Measurements from ENCODE around the gene CCDC122.
"Not testable (repeated sequence)": the region's sequence is repeated elsewhere in the genome, so short reads cannot be mapped to it uniquely, and the experiment has no call there.

CCDC122 gene

DNA sequence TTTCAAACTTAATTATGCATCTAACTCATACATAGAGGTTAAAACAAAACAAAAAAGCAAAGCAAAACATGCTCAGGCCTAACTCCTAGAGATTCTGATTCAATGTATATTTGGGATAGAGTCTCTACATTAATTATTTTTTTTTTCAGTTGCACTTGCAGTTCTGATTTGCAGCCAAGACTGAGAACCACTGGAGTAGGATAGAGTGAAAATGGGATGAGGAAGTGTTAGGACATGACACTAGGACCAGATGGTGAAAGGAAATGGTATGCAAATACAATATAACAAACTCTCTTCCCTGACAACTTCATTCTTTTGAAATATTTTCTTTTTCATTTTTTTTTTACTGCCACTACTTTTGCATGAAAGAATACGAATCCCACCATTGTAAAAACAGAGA is 1.8 kb downstream of the CCDC122 start:
- DNase-seq (ENCODE audit: extremely low read depth in 1 of 2, low read depth in 1 of 2), result no peak

DNA sequence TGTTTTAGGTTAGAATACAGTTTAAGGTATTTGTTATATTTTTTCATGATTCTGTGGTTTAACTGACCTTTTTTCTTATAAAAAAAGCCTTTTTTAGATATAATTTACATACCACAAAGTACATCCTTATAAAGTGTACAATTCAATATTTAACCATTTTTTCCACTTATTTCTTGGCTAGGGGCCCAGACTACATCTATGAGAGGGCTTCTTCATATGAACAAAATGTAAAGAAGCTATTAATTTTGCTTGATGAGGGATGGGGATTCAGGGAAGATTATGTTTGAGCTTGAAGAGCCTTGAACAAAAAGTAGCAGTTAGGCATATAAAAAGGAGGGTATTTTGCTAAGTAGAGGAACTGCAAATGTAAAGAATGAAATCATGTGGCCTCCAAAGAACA is 2.2 kb downstream of the CCDC122 start:
- no peak for DNase-seq (ENCODE audit: extremely low read depth in 1 of 2, low read depth in 1 of 2)

DNA sequence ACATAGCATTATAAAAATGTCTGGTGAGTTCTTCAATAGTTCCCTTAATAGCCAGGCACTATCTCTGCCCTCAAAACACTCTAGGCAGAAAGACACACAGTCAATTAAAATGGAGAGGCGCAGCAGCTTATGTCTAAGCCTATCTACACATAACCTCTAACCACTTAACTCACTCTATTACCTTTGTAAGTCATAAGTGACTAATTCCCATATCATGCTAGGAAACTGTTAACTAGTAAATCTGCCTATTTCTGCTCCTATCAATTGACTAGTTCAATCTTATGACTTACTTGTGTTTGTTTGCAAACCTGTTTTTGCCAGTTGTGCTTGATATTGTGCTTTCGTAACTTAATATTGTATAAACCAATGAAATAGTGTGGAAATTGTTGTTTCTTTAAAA is 3.2 kb downstream of the CCDC122 start:
- no peak for DNase-seq (ENCODE audit: extremely low read depth in 1 of 2, low read depth in 1 of 2)

DNA sequence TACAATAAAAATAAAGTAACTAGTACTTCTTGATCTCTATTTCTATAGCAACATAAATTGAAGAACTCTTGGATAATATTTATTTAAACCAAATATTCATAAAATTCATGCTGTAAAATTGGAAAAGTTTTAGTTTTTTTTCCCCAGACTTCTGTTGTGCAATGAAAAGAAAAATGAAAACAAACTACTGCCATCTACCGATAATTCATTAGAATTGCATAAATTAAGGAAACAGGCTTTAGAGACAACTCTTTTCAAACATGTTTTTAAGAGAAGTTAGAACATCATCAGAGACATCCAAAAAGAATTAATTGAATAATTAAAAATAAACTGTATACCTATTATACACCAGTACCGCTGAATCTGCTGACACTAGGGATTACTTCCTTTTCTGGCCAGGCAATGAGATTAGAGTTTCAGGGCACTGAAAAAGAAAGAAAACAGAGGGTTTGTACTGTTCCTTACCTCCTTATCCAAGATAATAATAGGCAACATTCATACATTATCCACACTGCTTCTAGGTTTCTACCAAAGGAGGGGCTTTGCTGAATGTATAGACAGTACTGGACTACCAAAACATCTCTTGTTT is 4.9 kb downstream of the CCDC122 start:
- no peak for DNase-seq (ENCODE audit: extremely low read depth in 1 of 2, low read depth in 1 of 2)

DNA sequence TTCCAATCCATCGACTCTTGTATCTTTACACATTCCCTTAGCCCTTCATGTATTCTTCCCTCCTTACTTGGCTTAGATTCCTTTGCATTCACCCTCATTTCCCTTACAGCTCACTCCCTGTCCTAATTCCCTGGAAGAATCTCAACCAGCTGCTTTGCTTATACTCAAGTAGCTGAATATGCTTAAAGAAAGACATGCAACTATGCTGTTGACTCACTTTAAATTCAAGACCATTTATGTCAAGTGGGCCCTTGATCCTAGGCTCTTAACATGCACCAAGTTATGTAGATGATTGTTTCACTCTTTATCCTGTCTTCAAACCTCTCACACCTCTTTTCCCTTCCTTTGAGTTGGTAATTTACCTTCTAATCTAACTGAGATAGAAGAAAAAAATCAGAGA is 7.4 kb downstream of the CCDC122 start:
- no peak for DNase-seq (ENCODE audit: extremely low read depth in 1 of 2, low read depth in 1 of 2)

DNA sequence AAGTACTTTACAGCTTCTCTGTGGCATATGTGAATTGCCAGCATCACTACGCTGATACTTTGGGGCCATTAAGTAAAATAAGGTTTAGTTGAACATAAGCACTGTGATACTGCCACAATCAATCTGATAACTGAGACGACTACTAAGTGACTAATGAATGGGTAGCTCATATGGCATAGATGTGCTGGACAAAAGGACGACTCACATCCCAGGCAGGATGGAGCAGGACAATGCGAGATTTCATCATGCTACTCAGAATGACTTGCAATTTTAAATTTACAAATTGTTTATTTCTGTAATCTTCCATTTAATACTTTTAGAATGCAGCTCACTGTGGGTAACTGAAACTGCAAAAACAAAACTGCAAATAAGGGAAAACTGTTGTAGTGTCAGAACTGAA is 13.6 kb downstream of the CCDC122 start:
- no peak for DNase-seq (ENCODE audit: extremely low read depth in 1 of 2, low read depth in 1 of 2)

DNA sequence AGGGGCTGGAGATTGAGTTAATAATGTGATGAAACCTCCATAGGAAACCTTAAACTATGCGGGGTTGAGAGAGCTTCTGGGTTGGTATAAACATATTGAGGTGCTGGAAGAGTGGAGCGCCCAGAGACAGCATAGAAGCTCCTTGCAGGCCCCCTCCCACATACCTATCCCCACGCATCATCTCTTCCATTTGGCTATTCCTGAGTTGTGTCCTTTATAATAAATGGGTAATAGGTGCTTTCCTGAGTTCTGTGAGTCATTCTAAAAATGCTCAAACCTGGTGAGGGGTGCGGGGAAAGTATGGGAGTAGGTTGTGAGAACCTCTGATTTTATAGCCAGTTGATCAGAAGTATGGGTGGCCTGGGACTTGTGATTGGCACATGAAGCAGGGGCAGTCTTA is 14.6 kb downstream of the CCDC122 start:
- no peak for DNase-seq (ENCODE audit: extremely low read depth in 1 of 2, low read depth in 1 of 2)

DNA sequence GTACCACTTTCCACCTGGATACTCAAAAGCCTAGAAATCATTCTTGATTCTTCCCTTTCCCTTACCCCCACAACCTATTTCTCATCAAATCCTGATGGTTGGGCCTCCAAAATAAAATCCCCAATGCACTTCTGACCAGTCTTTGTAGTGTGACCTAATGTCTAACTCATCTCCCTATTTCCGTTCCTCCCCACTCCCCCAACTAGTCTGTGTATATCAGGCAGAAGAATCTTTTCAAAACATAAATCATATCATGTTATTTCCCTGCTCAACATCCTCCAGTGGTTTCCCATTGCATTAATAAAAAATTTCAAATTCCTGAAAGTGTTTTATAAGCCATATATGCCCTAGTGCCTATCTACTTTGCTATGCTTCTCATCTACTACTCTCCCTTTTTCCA is 17.7 kb downstream of the CCDC122 start:
- DNase-seq (ENCODE audit: extremely low read depth in 1 of 2, low read depth in 1 of 2), result no peak

DNA sequence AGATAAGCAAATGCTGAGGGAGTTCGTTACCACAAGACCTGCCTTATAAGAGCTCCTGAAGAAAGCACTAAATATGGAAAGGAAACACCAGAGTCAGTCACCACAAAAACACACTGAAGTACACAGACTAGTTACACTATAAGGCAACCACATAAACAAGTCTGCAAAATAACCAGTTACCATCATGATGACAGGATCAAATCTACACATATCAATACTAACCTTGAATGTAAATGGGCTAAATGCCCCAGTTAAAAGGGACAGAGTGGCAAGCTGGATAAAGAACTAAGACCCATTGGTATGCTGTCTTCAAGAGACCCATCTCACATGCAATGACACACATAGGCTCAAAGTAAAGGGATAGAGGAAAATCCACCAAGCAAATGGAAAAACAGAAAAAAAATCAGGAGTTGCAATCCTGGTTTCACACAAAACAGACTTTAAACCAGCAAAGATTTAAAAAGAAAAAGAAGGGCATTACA is 26.6 kb downstream of the CCDC122 start:
- DNase-seq (ENCODE audit: extremely low read depth in 1 of 2, low read depth in 1 of 2), result no peak

DNA sequence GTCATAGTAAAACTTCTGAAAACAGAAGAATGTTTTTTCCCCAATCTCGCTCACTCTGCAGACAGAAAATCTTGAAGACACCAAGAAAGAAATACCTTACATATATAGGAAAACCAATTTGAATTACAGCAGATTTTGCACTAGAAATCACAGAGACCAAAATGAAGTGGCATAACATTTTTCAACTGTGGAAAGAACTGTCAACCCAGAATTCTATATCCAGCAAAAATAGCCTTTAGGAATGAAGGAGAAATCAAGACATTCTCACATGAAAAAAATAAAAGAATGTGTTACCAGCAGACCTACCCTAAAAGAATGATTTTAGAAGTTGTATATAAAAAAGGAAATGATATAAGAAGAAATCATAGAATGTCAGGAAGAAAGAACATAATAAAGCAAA is 28.7 kb downstream of the CCDC122 start:
- no peak for DNase-seq (ENCODE audit: extremely low read depth in 1 of 2, low read depth in 1 of 2)

DNA sequence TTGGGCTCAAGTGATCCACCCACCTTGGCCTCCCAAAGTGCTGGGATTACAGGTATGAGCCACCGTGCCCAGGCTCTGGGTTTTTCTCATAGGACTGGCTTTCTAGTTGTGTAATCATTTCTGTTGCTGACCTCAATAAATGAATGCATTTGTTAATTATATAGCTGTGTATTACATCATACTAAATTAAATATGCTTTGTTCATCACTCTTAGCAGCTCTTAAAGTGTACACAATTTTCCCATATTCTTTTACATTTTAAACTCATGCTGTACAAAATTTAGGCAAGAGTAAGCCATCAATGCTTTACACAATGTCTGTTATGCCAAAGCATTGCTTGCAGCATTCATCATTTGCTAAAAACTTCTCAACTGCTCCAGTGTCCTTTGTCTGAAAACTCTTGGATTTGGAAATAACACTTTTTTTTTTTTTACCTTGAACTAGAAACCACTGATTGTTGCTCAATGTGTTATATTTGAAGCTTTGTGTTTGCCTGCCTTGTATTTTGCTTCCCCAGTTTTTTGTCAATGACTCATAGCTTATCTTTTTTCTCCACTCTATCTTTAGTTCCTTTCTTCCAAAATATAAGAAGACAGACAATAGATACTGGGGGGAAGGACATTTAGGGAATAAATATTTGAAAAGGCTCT is 31.4 kb downstream of the CCDC122 start:
- no peak for DNase-seq (ENCODE audit: extremely low read depth in 1 of 2, low read depth in 1 of 2)

DNA sequence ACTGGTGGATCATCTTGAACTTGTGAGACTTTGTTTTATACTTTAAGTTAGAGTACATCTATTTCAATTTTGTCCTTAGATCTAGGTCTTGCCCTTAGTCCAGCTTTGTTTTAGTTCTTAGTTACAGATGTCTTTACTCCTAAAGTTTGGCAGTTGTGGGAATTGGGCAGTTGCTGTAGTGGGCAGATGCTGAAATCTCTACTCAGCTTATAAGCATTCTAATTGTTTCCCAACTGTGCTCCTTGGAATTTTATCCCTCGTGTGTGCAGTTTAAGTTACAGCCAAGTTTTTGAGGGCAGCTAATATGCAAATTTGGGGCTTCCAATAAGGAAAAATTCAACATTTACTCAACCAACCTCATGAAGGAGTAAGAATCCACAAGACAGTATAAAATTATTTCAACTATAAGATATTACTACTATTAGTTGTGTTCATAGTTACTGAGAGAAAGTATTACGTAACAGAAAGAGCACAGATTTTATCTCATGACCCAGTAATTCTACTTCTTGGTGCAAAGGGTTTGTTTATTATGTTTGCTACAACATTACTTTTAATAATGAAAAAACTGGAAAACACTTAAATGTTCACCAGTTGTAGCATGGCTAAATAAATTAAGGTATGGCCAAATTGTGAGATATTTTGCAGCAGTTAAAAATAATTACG is 32.9 kb downstream of the CCDC122 start:
- DNase-seq (ENCODE audit: extremely low read depth in 1 of 2, low read depth in 1 of 2), result no peak

DNA sequence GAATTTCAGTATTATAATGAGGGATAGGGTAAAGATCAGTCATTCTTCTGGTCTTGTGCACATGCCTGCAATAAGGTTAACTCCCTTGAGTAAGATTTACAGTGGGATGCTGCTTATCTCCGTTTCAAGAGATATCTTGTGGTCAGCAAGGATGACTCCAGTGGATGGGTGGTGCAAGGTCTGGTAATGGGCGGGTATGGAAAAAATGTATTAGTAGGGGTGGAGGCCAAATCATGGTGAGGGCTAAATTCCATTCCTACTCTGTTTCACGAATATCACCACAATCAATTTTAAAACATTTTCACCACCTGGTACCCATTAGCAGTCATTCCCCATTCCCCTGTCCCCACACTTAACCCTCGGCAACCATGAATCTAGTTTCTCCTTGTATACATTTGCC is 40.6 kb downstream of the CCDC122 start:
- DNase-seq (ENCODE audit: extremely low read depth in 1 of 2, low read depth in 1 of 2), result no peak

DNA sequence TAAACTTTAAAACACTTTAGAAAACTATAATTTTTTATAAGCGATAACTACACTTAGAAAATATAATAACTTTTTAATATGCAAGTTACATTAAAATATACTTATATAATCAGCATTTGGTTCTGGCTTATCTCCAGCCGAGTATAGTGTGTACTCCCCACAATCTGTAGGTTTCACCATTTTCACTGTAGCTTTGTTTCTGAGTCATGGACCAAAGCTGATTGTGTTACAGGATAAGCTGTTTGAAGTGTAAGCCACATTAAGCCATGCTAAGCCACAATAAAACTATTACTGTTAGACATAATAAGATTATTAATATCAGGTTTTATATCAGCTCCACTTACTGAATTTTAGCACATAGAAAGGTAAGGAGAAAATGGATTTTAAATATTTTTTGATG is 43.8 kb downstream of the CCDC122 start:
- no peak for DNase-seq (ENCODE audit: extremely low read depth in 1 of 2, low read depth in 1 of 2)

DNA sequence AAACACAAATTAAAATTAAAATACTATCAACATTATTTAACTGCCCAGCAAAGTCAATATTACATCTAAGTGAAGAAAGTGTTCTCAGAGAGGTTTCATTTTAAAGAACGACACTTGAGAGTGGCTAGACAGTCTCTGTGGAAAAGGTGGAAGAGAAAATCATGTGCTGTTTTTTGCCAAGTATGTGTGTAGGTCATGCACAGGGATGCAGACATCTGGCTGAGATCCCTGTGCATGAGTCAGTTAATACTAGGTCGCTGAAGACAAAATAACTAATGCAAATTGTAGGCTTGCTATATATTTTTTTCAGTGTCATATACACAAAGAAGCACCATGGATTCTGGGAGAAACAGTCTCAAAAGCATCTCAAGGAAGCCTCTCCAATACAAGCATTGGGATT is 48.5 kb downstream of the CCDC122 start:
- no peak for DNase-seq (ENCODE audit: extremely low read depth in 1 of 2, low read depth in 1 of 2)

DNA sequence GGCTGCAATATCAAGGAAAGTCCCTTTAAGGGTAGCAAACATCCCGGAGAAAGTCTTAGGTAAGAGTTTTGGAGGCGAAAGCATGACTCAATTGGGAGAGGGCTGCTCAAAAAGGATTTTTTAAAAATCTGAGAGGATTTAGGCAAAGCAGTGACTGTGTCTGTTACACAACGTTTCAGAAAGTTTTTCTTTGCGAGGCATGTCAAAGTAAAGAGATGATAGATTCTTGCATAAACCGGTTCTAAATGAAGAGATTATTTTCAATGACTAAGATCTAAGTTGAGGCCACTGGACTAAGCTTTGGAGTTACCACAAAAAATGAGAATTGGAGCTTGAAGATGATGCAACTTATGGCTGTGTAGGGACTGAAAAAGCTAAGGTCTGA is 49.1 kb downstream of the CCDC122 start:
- DNase-seq (ENCODE audit: extremely low read depth in 1 of 2, low read depth in 1 of 2), result no peak

DNA sequence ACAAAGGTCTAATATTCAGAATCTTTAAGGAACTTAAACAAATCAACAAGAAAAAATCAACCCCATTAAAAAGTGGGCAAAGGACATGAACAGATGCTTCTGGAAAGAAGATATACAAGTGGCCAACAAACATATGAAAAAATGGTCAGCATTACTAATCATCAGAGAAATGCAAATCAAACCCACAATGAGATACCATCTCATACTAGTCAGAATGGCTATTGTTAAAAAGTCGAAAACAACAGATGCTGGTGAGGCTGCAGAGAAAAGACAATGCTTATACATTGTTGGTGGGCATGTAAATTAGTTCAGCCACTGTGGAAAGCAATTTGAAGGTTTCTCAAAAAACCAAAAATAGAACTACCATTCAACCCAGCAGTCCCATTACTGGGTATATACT is 54.9 kb downstream of the CCDC122 start:
- not testable (repeated sequence) for DNase-seq (ENCODE audit: extremely low read depth in 1 of 2, low read depth in 1 of 2)

DNA sequence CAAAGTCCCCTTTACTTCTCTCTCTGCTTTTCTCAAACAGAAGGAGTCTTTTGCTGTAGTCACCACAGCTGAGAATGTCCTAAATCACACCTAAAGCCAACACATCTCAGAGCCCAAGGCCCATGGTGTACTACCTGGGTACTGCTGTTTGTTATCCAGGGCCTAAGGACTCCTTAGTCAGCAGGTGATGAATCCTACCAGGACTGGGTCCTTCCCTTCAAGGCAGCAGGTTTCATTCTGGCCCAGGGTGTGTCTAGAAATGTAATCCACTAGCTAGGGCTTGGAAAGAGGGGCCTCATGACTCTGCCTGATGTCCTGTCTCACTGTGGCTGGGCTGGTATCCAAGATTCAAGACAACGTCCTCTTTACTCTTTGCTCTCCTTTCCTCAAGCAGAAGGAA is 56.6 kb downstream of the CCDC122 start:
- no peak for DNase-seq (ENCODE audit: extremely low read depth in 1 of 2, low read depth in 1 of 2)

DNA sequence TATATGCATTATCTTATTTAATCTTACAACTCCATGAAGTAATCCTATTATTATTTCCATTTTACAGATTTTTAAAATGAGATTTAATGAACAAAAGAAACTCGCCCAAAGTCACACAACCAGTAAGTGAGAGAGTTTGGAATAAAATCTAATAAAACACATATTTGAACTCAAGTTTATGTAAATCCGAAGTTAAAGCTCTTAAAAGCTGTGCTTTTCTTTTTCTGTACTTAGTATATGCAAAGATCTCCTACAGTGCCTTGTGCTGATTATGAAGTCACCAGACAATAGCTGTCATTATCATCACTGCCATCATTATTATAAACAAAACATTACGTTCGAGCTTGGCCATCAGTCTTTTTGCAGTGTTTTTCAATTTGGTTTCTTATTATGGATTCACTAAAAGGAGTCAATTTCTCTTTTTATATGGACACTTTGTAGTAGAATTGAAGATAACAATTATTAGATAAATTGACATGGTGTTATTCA is 63.1 kb downstream of the CCDC122 start:
- DNase-seq (ENCODE audit: extremely low read depth in 1 of 2, low read depth in 1 of 2), result no peak

DNA sequence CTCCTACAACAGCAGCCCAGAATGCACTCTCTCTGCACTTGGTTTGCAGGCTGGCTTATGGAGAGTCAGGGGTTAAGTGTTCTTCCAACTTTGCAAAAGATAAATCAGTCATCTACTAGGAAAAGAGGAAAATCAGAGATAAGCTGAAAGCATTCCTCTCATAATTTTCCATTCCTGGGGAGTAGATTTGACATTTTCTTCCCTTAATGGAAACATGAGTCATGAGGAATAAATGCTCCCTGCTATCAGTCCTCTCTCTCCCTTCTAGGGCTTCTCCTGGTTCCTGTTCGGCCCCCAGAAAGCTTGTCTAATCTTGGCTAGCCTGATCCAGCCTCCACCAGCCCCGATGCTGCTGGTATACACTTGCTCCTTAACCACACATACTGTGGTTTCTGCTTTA is 64.3 kb downstream of the CCDC122 start:
- no peak for DNase-seq (ENCODE audit: extremely low read depth in 1 of 2, low read depth in 1 of 2)

DNA sequence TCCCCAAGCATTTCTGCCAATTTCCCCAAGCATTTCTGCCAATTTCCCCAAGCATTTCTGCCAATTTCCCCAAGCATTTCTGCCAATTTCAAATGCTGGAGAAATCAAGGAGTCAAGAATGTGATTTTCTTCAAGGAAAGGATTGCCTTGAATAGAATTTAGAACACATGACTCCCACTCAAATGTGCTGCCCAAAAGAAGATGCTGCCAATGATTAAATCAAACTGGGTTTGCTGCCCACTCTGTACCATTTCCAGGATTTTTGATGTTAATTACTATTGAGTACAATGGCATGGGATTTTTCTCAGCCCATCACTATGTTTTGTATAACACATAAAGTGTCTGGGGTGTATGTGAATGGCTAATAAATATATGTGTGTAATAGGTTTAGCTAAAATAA is 70.9 kb downstream of the CCDC122 start:
- no peak for DNase-seq (ENCODE audit: extremely low read depth in 1 of 2, low read depth in 1 of 2)

DNA sequence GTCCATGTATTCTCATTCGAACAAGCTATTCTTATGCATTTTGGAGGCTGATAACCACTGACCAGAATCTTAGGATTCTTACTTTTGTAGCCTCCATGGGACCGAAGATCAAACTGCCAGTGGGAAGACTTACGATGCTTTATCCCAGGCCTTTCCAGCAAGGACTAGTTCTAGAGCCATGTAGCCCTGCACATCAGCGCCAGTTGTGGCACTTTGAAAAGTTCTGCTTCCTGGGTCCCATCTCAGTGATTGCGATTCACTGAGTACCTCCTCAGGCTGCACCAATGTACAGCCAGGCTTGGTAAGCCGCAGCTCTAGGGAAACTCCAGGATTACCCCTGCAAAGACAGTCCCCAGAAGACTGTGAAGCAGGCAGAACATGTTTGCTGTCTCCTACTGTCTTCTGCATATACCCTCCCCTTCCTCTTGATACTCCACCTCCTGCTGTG is 73.8 kb downstream of the CCDC122 start:
- DNase-seq (ENCODE audit: extremely low read depth in 1 of 2, low read depth in 1 of 2), result no peak
